Measurements from ENCODE around the gene NME3. TPM values are rescaled to one million over a fixed set of nuclear protein-coding genes. Genes with fewer than 3 reads are reported as not detected.

The NME3 gene
- total and polyA plus RNA-seq, 2 of the 13 experiments (the other 11 are each of a cell fraction or from before 2014, with no cell fraction given): 10.4 to 15.9 TPM

DNA sequence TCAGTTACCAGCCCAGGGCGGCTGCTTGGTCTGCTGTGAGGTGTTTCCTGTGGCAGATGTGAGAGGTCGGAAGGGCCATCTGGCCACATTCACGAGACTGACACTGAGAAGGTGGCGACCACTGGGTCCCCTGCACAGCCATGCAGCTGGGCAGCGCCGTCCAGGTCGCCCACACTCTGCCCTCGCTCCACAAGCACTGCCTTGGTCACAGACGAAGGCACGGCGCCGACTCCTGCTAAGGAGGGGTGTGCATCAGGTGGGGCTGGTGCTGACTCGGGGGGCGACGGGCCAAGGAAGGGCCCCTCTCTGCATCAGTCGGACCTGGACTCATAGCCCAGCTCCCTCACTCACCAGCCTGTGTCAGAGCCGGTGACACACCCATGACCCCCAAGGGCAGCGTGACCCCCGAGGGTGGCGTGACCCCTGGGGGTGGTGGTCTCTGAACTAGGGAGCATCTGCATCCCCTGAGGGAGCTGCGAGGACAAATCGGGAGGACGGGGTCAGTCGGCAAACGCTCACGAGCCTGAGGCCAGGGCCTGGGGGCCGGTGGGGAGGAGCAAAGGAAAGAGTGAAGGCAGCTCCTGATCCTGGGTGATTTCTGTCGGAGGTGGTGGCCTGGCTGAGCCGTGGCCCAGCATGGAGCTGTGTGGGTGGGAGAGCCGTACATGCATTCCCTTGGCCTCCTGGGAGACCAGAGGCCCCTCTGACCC is 30.4 kb downstream of the NME3 start:
- FAIRE-seq (no peak), DNase-seq (ENCODE audit: low spot score) (no peak), ATAC-seq (no peak)
- TF ChIP-seq SOX13 (IDR thresholded peaks at IDR 0.05): no peak
- no peak for TF ChIP-seq SOX13 (CRISPR knock-in tag; conservative IDR thresholded peaks at IDR 0.05 in 1 of 2, IDR thresholded peaks at IDR 0.05 in 1 of 2)
- TF ChIP-seq ZNF468 (CRISPR knock-in tag; IDR thresholded peaks at IDR 0.05): no peak
- no peak for TF ChIP-seq SOX6 (IDR thresholded peaks at IDR 0.05)
- TF ChIP-seq SOX6 (CRISPR knock-in tag; IDR thresholded peaks at IDR 0.05): no peak
- no peak for TF ChIP-seq ZNF350 (CRISPR knock-in tag; IDR thresholded peaks at IDR 0.05; ENCODE audit: borderline replicate concordance, low read depth)
- TF ChIP-seq ZNF251 (CRISPR knock-in tag; IDR thresholded peaks at IDR 0.05): no peak
- no peak for TF ChIP-seq ZNF263 (CRISPR knock-in tag; IDR thresholded peaks at IDR 0.05)
- TF ChIP-seq YEATS2 (CRISPR knock-in tag; IDR thresholded peaks at IDR 0.05; ENCODE audit: borderline replicate concordance): no peak
- TF ChIP-seq, protein P1, sequence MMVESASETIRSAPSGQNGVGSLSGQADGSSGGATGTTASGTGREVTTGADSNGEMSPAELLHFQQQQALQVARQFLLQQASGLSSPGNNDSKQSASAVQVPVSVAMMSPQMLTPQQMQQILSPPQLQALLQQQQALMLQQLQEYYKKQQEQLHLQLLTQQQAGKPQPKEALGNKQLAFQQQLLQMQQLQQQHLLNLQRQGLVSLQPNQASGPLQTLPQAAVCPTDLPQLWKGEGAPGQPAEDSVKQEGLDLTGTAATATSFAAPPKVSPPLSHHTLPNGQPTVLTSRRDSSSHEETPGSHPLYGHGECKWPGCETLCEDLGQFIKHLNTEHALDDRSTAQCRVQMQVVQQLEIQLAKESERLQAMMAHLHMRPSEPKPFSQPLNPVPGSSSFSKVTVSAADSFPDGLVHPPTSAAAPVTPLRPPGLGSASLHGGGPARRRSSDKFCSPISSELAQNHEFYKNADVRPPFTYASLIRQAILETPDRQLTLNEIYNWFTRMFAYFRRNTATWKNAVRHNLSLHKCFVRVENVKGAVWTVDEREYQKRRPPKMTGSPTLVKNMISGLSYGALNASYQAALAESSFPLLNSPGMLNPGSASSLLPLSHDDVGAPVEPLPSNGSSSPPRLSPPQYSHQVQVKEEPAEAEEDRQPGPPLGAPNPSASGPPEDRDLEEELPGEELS (CRISPR knock-in tag; IDR thresholded peaks at IDR 0.05): no peak
- no peak for TF ChIP-seq ZNF333 (CRISPR knock-in tag; IDR thresholded peaks at IDR 0.05; ENCODE audit: borderline replicate concordance)
- TF ChIP-seq RXRB (CRISPR knock-in tag; IDR thresholded peaks at IDR 0.05; ENCODE audit: borderline replicate concordance): no peak
- no peak for TF ChIP-seq ZNF672 (CRISPR knock-in tag; IDR thresholded peaks at IDR 0.05)
- no peak for TF ChIP-seq MBNL3 (CRISPR knock-in tag; conservative IDR thresholded peaks at IDR 0.05)
- no peak for TF ChIP-seq FOXO1 (CRISPR knock-in tag; IDR thresholded peaks at IDR 0.05)
- Histone ChIP-seq H3K9me3 (ENCODE audit: low read length) (peaks cover 12% of the 10 kb centered on the region), H3K4me3 (replicated peaks in 1 of 3; ENCODE audit: insufficient read depth in 1 of 3, low read depth in 2 of 3, low read length in 3 of 3) (no peak overlapping the region), H3K4me2 (ENCODE audit: low read depth, low read length) (no peak overlapping the region), H3K36me3 (replicated peaks in 1 of 2; ENCODE audit: control insufficient read depth in 1 of 2, insufficient read depth in 2 of 2, low read length in 2 of 2) (peaks cover 4 to 23% of the 10 kb centered on the region in 2 experiments; a peak in 4 of 5 replicates), H3K27me3 (ENCODE audit: control insufficient read depth in 1 of 2, insufficient read depth in 2 of 2, low read length in 2 of 2) (no peaks in the 10 kb centered on the region), H3K79me2 (ENCODE audit: insufficient read depth, low read length) (no peaks in the 10 kb centered on the region), H3K27ac (ENCODE audit: extremely low read length, insufficient read depth, low read length) (no peak overlapping the region), H2AFZ (ENCODE audit: low read length) (no peak overlapping the region), H3K9ac (ENCODE audit: insufficient read depth, low read depth, low read length) (no peak overlapping the region), H3K4me1 (ENCODE audit: insufficient read depth, low read length) (no peaks in the 10 kb centered on the region), H4K20me1 (ENCODE audit: insufficient read depth, low read length) (no peaks in the 10 kb centered on the region; the same call in 1 of the 2 replicates)
- no TSS peak for BruUV-seq (replicated peaks)
- in situ Hi-C loops (cut with HindIII; ENCODE audit: extremely low pct_ligation_motif_present, low pct_unique_long_range_greater_than_20kb): no loop called here
- ChIA-PET CTCF (ENCODE audit: low intra/inter-chr PET ratio, low total read pairs) (no interaction called here), POLR2A (no interaction called here)
- intact Hi-C loops (cut with micrococcal nuclease; ENCODE audit: unreplicated experiment): no loop called here
- 94% methylated on average over 21 of the region's 30 CpGs for WGBS (ENCODE audit: low lambda C conversion rate)

All from HepG2 (cell line).